ENCODE data around the gene LARP4B.

The LARP4B gene

GRCh38 chr10:850093-850492, 81.4 kb downstream of the LARP4B start:
- Histone ChIP-seq H3K4me1 (ENCODE audit: control extremely low read depth in 1 of 4, control insufficient read depth in 4 of 4, insufficient read depth in 4 of 4, low read length in 3 of 4) (peaks cover 0 to 11% (median 0%) of the 10 kb centered on the region in 4 experiments), H3K27ac (ENCODE audit: insufficient read depth in 1 of 2, low read depth in 1 of 2, low read length in 2 of 2, poor library complexity in 1 of 2, severe bottlenecking in 2 of 2) (no peak overlapping the region), H3K27me3 (replicated peaks in 2 of 5; ENCODE audit: control insufficient read depth in 4 of 5, insufficient read depth in 5 of 5, low read length in 4 of 5) (no peaks in the 10 kb centered on the region), H3K4me3 (ENCODE audit: control insufficient read depth in 1 of 7, extremely low read depth in 1 of 7, insufficient read depth in 4 of 7, low read depth in 2 of 7, low read length in 6 of 7) (no peak overlapping the region), H3K36me3 (ENCODE audit: control insufficient read depth in 4 of 4, insufficient read depth in 4 of 4, low read length in 3 of 4) (peaks cover 24 to 72% (median 47%) of the 10 kb centered on the region in 4 experiments), H3K9me3 (ENCODE audit: control extremely low read depth in 1 of 5, control insufficient read depth in 4 of 5, insufficient read depth in 2 of 5, low read depth in 1 of 5, low read length in 4 of 5) (peaks cover 0 to 31% (median 7%) of the 10 kb centered on the region in 5 experiments)
- no CpG with 5 or more reads among the region's 2 CpGs for WGBS (ENCODE audit: insufficient coverage)
- POLR2A ChIA-PET = no interaction called here
- CTCF ChIA-PET = no interaction called here
- no peak for DNase-seq

- peaks cover 13 to 73% (median 45%) of the 10 kb centered on the region in 4 experiments for H3K36me3 ChIP-seq (ENCODE audit: control insufficient read depth in 4 of 4, insufficient read depth in 4 of 4, low read length in 3 of 4)
- peaks cover 0 to 11% (median 0%) of the 10 kb centered on the region in 4 experiments for H3K4me1 ChIP-seq (ENCODE audit: control extremely low read depth in 1 of 4, control insufficient read depth in 4 of 4, insufficient read depth in 4 of 4, low read length in 3 of 4)
- peaks cover 0 to 20% (median 7%) of the 10 kb centered on the region in 5 experiments for H3K9me3 ChIP-seq (ENCODE audit: control extremely low read depth in 1 of 5, control insufficient read depth in 4 of 5, insufficient read depth in 2 of 5, low read depth in 1 of 5, low read length in 4 of 5)
- ChIA-PET CTCF (interaction anchor here (0.9 kb wide), 1 partner anchor 18 kb away, joined by 3 read pairs; no protein-coding TSS in a partner anchor), POLR2A (no interaction called here)
- DNase-seq = no peak
- no peaks in the 10 kb centered on the region for H3K27me3 ChIP-seq (replicated peaks in 2 of 5; ENCODE audit: control insufficient read depth in 4 of 5, insufficient read depth in 5 of 5, low read length in 4 of 5)
- WGBS (ENCODE audit: insufficient coverage) = 92% methylated on average over 4 of the region's 7 CpGs
- no peak overlapping the region for H3K27ac ChIP-seq (ENCODE audit: insufficient read depth in 1 of 2, low read depth in 1 of 2, low read length in 2 of 2, poor library complexity in 1 of 2, severe bottlenecking in 2 of 2)
- H3K4me3 ChIP-seq (ENCODE audit: control insufficient read depth in 1 of 7, extremely low read depth in 1 of 7, insufficient read depth in 4 of 7, low read depth in 2 of 7, low read length in 6 of 7) = no peak overlapping the region
Observed at GRCh38 chr10:847868-848267, 83.6 kb downstream of the LARP4B start.

- peaks cover 6 to 79% (median 45%) of the 10 kb centered on the region in 4 experiments for H3K36me3 ChIP-seq (ENCODE audit: control insufficient read depth in 4 of 4, insufficient read depth in 4 of 4, low read length in 3 of 4)
- no peak overlapping the region for H3K4me3 ChIP-seq (ENCODE audit: control insufficient read depth in 1 of 7, extremely low read depth in 1 of 7, insufficient read depth in 4 of 7, low read depth in 2 of 7, low read length in 6 of 7)
- peaks cover 0 to 16% (median 3%) of the 10 kb centered on the region in 5 experiments for H3K9me3 ChIP-seq (ENCODE audit: control extremely low read depth in 1 of 5, control insufficient read depth in 4 of 5, insufficient read depth in 2 of 5, low read depth in 1 of 5, low read length in 4 of 5)
- peak in 1 of 3 donors; percentile 24 for DNase-seq
- no peaks in the 10 kb centered on the region for H3K27me3 ChIP-seq (replicated peaks in 2 of 5; ENCODE audit: control insufficient read depth in 4 of 5, insufficient read depth in 5 of 5, low read length in 4 of 5)
- ChIA-PET CTCF (no interaction called here), POLR2A (no interaction called here)
- WGBS (ENCODE audit: insufficient coverage) = 88% methylated on average over 4 of the region's 7 CpGs
- peaks cover 0 to 11% (median 0%) of the 10 kb centered on the region in 4 experiments for H3K4me1 ChIP-seq (ENCODE audit: control extremely low read depth in 1 of 4, control insufficient read depth in 4 of 4, insufficient read depth in 4 of 4, low read length in 3 of 4)
- H3K27ac ChIP-seq (ENCODE audit: insufficient read depth in 1 of 2, low read depth in 1 of 2, low read length in 2 of 2, poor library complexity in 1 of 2, severe bottlenecking in 2 of 2) = peak overlapping the region in 1 of 2 experiments; percentile 43
Observed at GRCh38 chr10:846126-846685, 85.3 kb downstream of the LARP4B start.

- CTCF ChIA-PET = no interaction called here
- H3K36me3 ChIP-seq (ENCODE audit: control insufficient read depth in 4 of 4, insufficient read depth in 4 of 4, low read length in 3 of 4) = peaks cover 6 to 80% (median 45%) of the 10 kb centered on the region in 4 experiments
Observed at GRCh38 chr10:845526-845925, 86.0 kb downstream of the LARP4B start.

GRCh38 chr10:844552-844951, 87.0 kb downstream of the LARP4B start:
- DNase-seq = peak in 2 of 3 donors; percentile 15 to 44
- POLR2A ChIA-PET = no interaction called here
- H3K27me3 ChIP-seq (replicated peaks in 2 of 5; ENCODE audit: control insufficient read depth in 4 of 5, insufficient read depth in 5 of 5, low read length in 4 of 5) = no peaks in the 10 kb centered on the region

More at GRCh38 chr10:845526-845925, 86.0 kb downstream of the LARP4B start:
- WGBS (ENCODE audit: insufficient coverage) = no CpG with 5 or more reads among the region's 3 CpGs
- Histone ChIP-seq H3K9me3 (ENCODE audit: control extremely low read depth in 1 of 5, control insufficient read depth in 4 of 5, insufficient read depth in 2 of 5, low read depth in 1 of 5, low read length in 4 of 5) (peaks cover 0 to 10% (median 2%) of the 10 kb centered on the region in 5 experiments), H3K4me1 (ENCODE audit: control extremely low read depth in 1 of 4, control insufficient read depth in 4 of 4, insufficient read depth in 4 of 4, low read length in 3 of 4) (peaks cover 0 to 11% (median 0%) of the 10 kb centered on the region in 4 experiments), H3K27ac (ENCODE audit: insufficient read depth in 1 of 2, low read depth in 1 of 2, low read length in 2 of 2, poor library complexity in 1 of 2, severe bottlenecking in 2 of 2) (no peak overlapping the region), H3K4me3 (ENCODE audit: control insufficient read depth in 1 of 7, extremely low read depth in 1 of 7, insufficient read depth in 4 of 7, low read depth in 2 of 7, low read length in 6 of 7) (no peak overlapping the region), H3K27me3 (replicated peaks in 2 of 5; ENCODE audit: control insufficient read depth in 4 of 5, insufficient read depth in 5 of 5, low read length in 4 of 5) (no peaks in the 10 kb centered on the region)
- no peak for DNase-seq
- POLR2A ChIA-PET = no interaction called here

GRCh38 chr10:843703-844102, 87.8 kb downstream of the LARP4B start:
- ChIA-PET CTCF (interaction anchor here (1.0 kb wide), 1 partner anchor 11 kb away, joined by 4 read pairs; no protein-coding TSS in a partner anchor), POLR2A (no interaction called here)
- Histone ChIP-seq H3K4me3 (ENCODE audit: control insufficient read depth in 1 of 7, extremely low read depth in 1 of 7, insufficient read depth in 4 of 7, low read depth in 2 of 7, low read length in 6 of 7) (no peak overlapping the region), H3K4me1 (ENCODE audit: control extremely low read depth in 1 of 4, control insufficient read depth in 4 of 4, insufficient read depth in 4 of 4, low read length in 3 of 4) (peaks cover 0 to 11% (median 0%) of the 10 kb centered on the region in 4 experiments), H3K27ac (ENCODE audit: insufficient read depth in 1 of 2, low read depth in 1 of 2, low read length in 2 of 2, poor library complexity in 1 of 2, severe bottlenecking in 2 of 2) (no peak overlapping the region), H3K36me3 (ENCODE audit: control insufficient read depth in 4 of 4, insufficient read depth in 4 of 4, low read length in 3 of 4) (peaks cover 3 to 86% (median 48%) of the 10 kb centered on the region in 4 experiments), H3K27me3 (replicated peaks in 2 of 5; ENCODE audit: control insufficient read depth in 4 of 5, insufficient read depth in 5 of 5, low read length in 4 of 5) (no peaks in the 10 kb centered on the region), H3K9me3 (ENCODE audit: control extremely low read depth in 1 of 5, control insufficient read depth in 4 of 5, insufficient read depth in 2 of 5, low read depth in 1 of 5, low read length in 4 of 5) (no peaks in the 10 kb centered on the region)
- no peak for DNase-seq
- WGBS (ENCODE audit: insufficient coverage) = 100% methylated on average over 1 of the region's 1 CpG

More at GRCh38 chr10:844552-844951, 87.0 kb downstream of the LARP4B start:
- H3K27ac ChIP-seq (ENCODE audit: insufficient read depth in 1 of 2, low read depth in 1 of 2, low read length in 2 of 2, poor library complexity in 1 of 2, severe bottlenecking in 2 of 2) = no peak overlapping the region
- no peak overlapping the region for H3K4me3 ChIP-seq (ENCODE audit: control insufficient read depth in 1 of 7, extremely low read depth in 1 of 7, insufficient read depth in 4 of 7, low read depth in 2 of 7, low read length in 6 of 7)
- peaks cover 4 to 86% (median 44%) of the 10 kb centered on the region in 4 experiments for H3K36me3 ChIP-seq (ENCODE audit: control insufficient read depth in 4 of 4, insufficient read depth in 4 of 4, low read length in 3 of 4)
- CTCF ChIA-PET = no interaction called here
- H3K4me1 ChIP-seq (ENCODE audit: control extremely low read depth in 1 of 4, control insufficient read depth in 4 of 4, insufficient read depth in 4 of 4, low read length in 3 of 4) = peaks cover 0 to 11% (median 0%) of the 10 kb centered on the region in 4 experiments
- H3K9me3 ChIP-seq (ENCODE audit: control extremely low read depth in 1 of 5, control insufficient read depth in 4 of 5, insufficient read depth in 2 of 5, low read depth in 1 of 5, low read length in 4 of 5) = peaks cover 0 to 2% (median 0%) of the 10 kb centered on the region in 5 experiments
- WGBS (ENCODE audit: insufficient coverage) = 72% methylated on average over 2 of the region's 8 CpGs

- peaks cover 0 to 11% (median 0%) of the 10 kb centered on the region in 4 experiments for H3K4me1 ChIP-seq (ENCODE audit: control extremely low read depth in 1 of 4, control insufficient read depth in 4 of 4, insufficient read depth in 4 of 4, low read length in 3 of 4)
- no peaks in the 10 kb centered on the region for H3K27me3 ChIP-seq (replicated peaks in 2 of 5; ENCODE audit: control insufficient read depth in 4 of 5, insufficient read depth in 5 of 5, low read length in 4 of 5)
- peak overlapping the region in 1 of 2 experiments; percentile 17 for H3K27ac ChIP-seq (ENCODE audit: insufficient read depth in 1 of 2, low read depth in 1 of 2, low read length in 2 of 2, poor library complexity in 1 of 2, severe bottlenecking in 2 of 2)
- ChIA-PET CTCF (no interaction called here), POLR2A (no interaction called here)
- peaks cover 6 to 84% (median 46%) of the 10 kb centered on the region in 4 experiments for H3K36me3 ChIP-seq (ENCODE audit: control insufficient read depth in 4 of 4, insufficient read depth in 4 of 4, low read length in 3 of 4)
- DNase-seq = peak in 1 of 3 donors; percentile 29
- no peaks in the 10 kb centered on the region for H3K9me3 ChIP-seq (ENCODE audit: control extremely low read depth in 1 of 5, control insufficient read depth in 4 of 5, insufficient read depth in 2 of 5, low read depth in 1 of 5, low read length in 4 of 5)
- 100% methylated on average over 3 of the region's 6 CpGs for WGBS (ENCODE audit: insufficient coverage)
- H3K4me3 ChIP-seq (ENCODE audit: control insufficient read depth in 1 of 7, extremely low read depth in 1 of 7, insufficient read depth in 4 of 7, low read depth in 2 of 7, low read length in 6 of 7) = no peak overlapping the region
Observed at GRCh38 chr10:842795-843194, 88.7 kb downstream of the LARP4B start.
